ENCODE measurements around the gene TOR4A. TPM values are rescaled to one million over a fixed set of nuclear protein-coding genes. Genes with fewer than 3 reads are reported as not detected.

The TOR4A gene
- total RNA-seq, 2 donors from 2014 or later: 2.6 to 8.8 TPM

DNA sequence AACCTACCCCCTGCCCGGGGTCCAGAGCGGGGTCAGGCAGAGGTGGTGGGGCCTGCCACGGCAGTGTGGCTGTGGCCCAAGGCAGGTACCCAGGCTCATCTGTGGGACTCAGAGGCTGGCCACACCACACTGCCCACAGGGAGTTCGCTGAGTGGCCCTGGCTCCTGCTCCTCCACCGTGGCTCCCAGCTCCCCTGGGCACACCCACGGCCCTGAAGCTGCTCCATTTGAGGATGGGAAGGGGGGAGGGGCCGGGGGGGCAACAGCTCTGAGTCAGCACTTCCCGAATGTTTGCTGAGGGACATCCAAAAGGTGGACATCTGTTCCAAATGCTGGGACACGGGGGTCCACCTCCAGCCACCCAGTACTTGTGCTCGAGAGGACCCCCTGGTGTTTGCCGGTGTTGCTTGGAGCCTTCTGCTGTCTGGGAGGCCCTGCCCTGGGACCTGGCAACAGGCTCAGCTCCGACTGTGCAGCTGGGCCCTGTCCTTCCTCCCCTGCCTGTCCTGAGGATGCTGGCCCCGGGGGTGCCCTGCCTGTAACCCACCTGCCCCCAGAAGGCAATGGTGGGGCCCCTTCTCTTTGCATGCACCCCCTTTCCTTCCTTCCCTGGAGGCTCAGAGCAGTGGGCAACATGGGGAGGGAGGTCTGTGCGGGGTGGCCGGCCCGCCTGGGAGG, 27.0 kb downstream of the TOR4A start:
- Mint-ChIP-seq H3K9me3 (no peaks in the 10 kb centered on the region), H3K27ac (no peak overlapping the region), H3K36me3 (no peaks in the 10 kb centered on the region)
- DNase-seq (ENCODE audit: low spot score in 2 of 2): no peak
- no peak for ATAC-seq

DNA sequence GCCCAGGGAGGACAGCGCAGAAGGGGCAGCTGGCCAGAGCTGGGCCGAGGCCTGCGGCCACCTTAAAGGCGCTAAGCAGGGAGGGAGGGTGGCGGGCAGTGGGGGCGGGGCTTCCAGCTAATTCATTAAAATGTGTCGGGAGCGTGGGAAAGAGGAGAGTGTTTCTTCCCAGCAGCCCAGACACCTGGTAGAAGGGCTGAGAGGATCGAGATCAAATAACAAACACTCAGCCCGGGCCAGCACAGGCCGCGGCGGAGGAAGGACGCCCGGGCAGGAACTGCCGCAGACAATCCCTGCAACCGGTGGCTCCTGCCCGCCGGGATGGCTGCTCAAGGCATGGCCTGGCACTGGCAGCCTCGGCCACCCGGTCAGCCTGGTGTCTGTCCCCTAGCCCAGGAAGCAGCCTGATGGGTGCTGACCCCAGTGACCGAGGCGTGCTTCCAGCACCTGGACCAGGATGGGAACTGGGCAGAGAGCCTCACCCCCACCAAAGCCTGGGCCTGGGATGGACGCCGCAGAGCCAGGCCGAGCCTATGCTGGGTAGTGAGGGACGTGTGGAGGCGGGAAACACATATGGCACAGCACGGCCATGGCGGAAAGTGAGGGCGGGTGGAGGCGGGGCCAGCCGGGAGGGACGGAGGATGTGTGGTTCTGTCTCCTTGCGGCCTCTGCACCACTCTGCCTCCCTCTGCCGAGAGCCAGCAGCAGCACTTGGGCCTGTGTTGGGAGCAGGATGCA, 27.7 kb downstream of the TOR4A start:
- H3K27ac Mint-ChIP-seq: no peak overlapping the region
- peak; percentile 42 to 60 for ATAC-seq
- H3K36me3 Mint-ChIP-seq: no peaks in the 10 kb centered on the region
- H3K9me3 Mint-ChIP-seq: no peaks in the 10 kb centered on the region
- peak in 1 of 2 donors; percentile 53 for DNase-seq (ENCODE audit: low spot score in 2 of 2)

DNA sequence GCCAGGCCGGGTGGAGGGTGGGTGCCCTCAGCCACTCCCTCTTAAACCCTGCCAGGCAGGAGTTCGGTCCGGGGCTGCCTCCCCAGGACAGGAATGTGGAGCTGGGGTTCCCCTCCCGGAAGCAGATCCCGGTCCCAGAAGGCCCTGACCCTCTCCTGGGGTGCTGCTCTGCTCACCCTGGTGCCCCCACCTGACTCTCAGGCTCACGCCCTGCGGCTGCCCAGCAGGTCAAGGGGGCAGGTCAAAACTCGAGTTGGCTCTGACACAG, 28.2 kb downstream of the TOR4A start:
- DNase-seq (ENCODE audit: low spot score in 2 of 2) (no peak), ATAC-seq (no peak)
- Mint-ChIP-seq H3K36me3 (no peaks in the 10 kb centered on the region), H3K9me3 (no peaks in the 10 kb centered on the region), H3K27ac (no peak overlapping the region)

DNA sequence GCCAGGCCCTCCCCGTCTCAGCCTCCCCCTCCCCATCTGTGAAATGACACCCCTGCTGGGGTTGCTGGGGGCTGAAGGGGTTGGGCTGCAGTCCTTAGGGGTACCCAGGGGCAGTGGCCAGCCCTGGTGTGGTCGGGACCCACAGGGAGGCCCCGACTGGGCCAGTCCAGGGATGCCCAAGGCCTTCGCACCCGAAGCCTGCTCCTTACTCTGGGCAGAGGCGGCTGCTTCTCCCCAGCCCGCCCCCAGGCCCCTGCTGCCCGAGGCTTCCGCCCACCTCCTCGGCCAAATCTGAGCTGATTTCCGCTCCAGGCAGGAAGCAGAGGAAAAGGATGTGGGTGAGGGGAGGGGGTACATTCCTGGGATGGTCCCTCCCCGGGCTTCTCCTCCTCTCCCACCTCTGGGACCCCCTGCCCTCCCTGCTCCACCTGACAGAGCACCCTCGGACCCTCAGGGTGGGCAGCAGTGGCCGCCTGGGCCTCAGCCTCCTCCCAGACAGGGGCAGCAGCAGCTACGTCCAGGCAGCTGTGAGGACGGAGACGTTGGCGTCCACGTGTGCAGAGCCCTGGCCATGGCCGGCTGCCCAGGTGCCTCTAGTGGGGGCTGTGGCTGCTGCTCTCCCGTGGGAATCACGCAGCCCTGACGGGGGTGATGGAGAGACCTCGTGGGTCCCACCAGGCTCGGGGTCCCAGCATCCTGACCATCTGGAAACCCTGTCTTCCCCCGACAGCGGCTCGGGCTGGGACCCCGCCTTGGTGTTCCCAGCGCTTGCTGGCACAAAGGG, 28.7 kb downstream of the TOR4A start:
- DNase-seq (ENCODE audit: low spot score in 2 of 2): no peak
- ATAC-seq: no peak
- Mint-ChIP-seq H3K36me3 (no peaks in the 10 kb centered on the region), H3K9me3 (no peaks in the 10 kb centered on the region), H3K27ac (no peak overlapping the region)

DNA sequence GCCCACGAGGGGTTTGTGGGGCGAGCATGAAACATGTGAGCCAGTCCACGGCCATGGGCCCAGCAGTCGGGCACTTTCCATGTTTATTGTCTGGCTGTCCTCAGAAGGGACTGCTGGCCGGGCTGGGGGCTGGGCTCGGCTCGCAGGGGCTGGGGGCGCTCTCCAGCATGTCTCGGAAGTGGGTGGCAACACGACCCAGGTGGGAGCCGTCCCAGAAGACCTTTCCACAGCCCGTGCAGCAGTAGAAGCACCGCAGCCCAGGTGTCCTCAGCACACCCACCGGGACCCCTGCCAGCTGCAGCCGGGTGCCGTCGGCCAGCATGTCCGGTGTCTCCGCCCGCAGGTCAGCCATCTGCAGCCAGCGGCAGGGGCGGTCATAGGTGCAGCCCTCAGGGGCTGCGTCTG, 29.3 kb downstream of the TOR4A start:
- DNase-seq (ENCODE audit: low spot score in 2 of 2) (no peak), ATAC-seq (no peak)
- Mint-ChIP-seq H3K27ac (no peak overlapping the region), H3K9me3 (no peaks in the 10 kb centered on the region), H3K36me3 (no peaks in the 10 kb centered on the region)

DNA sequence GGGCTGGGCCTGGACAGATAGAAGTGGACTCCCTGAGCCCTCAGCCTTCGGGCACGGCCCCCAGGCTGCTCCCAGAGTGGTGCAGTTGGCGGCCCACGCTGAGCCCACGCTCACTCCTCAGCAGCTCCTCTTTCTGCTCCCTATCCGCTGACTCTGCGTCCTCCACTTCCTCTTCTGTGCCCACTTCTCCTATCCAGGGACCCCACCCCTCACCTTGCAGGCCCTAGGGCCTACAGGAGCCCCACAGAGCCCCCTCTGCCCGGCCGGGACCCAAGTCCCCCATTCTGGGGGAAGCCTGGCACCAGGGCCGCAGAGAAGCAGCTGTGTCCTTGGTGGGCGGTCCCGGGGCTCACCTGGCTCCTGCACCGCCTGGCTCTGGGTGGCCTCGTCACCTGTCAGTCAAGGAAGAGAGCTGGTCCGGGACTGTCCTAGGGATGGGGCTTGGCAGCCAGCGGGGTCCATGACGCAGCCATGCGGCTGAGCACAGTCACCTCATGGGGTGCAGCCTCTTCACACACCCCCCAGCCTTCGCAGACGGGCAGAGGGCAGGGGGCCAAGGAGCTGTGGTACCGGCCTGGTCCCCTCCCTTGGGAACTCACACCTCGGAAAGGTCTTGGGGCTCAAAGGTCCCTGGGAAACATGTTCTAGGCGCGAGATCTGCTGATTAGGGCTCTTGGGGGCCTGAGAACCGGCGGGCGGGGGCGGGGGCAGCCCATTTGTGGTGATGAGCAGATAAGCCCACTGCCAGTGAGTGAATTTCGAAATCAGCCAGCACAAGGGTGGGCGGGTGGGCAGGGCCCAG, 29.9 kb downstream of the TOR4A start:
- ATAC-seq (no peak), DNase-seq (ENCODE audit: low spot score in 2 of 2) (no peak)
- Mint-ChIP-seq H3K27ac (no peak overlapping the region), H3K36me3 (no peaks in the 10 kb centered on the region), H3K9me3 (no peaks in the 10 kb centered on the region)

DNA sequence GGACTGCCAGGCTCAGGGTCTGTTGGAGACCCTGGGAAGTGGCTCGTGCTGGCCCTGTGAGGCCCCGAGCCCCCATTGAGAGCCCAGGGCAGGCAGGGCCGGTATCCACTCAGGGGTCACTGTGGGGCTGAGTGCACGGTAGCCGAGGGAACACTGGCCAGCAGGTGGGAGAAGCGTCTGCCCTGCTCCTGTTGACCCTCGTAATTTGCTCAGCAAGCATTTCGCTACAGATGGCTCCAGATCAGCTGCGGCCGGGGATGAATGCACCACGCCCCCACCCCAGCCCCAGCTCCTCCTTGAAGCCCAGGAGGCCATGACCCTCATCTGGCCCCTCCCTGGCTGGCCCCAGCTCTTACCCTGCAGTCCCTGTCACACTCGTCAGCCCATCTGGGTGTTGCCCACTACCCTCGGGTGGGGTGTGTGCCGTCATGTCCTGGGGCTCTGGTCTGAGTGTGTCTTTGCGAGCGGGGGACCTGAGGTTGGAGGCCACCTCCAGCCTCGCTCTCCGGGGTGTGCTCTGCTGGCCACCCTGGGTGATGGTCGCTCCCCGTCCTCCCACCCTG, 30.6 kb downstream of the TOR4A start:
- DNase-seq (ENCODE audit: low spot score in 2 of 2): no peak

DNA sequence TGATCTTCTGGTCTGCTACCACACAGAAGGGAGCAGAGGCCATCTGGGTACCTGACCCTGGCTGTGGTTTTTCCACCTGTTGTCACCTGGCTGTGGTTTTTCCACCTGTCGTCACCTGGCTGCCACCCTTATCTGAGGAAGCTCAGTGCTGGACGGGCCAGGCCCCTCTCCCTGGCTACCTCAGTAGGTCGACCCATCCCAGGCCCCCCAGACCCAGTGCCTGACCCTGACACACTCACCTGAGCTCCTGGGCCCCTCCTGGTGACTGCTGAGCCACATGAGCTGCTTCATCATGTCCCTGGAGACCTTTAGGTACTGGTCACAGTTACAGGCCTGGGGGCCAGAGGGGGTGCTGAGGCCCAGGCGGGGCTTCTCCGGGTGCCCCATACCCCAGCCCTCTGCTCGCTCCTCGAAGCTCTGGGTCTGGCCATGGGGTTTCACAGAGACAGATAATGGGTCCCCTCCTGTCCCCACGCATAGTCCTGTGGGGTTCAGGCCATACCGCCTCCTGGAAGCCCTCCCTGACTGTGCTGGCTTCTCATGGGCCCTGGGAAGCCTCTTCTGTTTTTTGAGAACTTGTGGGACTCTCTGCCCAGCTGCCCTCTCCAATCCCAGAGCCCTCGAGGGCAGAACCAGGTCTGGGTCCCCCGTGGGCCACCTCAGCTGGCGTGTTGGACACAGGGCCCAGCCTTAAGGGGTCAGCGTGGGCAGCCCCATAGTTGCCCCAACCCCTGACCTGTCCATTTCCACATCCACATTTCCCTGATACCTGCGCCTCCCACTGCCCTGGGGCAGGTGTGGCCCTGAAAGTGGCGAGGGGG, 32.1 kb downstream of the TOR4A start:
- no peak overlapping the region for H3K27ac Mint-ChIP-seq
- no peaks in the 10 kb centered on the region for H3K36me3 Mint-ChIP-seq
- no peak for DNase-seq (ENCODE audit: low spot score in 2 of 2)

More for the DNA sequence above, 30.6 kb downstream of the TOR4A start:
- Mint-ChIP-seq H3K9me3 (no peaks in the 10 kb centered on the region), H3K27ac (no peak overlapping the region), H3K36me3 (no peaks in the 10 kb centered on the region)
- ATAC-seq: no peak

DNA sequence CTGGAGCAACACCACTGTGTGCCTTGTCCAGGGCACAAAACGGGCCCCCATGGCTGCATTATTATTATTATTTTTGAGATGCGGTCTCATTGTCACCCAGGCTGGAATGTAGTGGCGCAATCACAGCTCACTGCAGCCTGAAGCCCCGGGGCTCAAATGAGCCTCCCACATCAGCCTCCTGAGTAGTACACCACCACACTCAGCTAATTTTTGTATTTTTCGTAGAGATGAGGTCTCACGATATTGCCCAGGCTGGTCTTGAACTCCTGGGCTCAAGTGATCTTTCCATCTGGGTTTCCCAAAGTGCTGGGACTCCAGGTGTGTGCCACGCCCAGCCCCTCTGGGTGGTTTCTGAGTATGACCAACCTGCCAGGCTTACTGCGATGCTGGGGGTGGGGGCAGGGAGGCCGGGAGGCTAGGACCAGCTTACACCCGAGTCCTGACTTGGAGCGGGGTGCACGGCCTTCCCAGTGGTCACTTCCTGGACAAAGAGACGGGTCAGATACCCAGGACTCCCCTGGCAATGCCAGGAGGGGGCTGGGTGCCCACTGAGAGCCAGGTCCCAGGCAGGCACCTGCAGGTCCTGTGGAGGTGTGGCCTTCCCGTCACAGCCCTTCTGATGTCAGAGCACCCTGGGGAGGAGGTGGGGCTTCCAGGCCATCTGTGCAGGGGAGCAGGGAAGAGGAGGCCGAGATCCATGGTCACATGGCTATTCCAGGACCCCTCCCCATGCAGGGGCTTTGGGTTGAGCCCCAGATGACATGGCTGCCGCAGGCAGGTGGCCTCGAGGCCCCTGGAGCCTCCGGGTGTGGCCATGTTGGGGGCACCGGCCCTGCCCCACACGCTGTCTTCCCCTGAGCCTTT, 32.9 kb downstream of the TOR4A start:
- ATAC-seq (no peak), DNase-seq (ENCODE audit: low spot score in 2 of 2) (no peak)
- no peaks in the 10 kb centered on the region for H3K36me3 Mint-ChIP-seq
- H3K27ac Mint-ChIP-seq: no peak overlapping the region
- no peaks in the 10 kb centered on the region for H3K9me3 Mint-ChIP-seq

More for the DNA sequence above, 32.1 kb downstream of the TOR4A start:
- H3K9me3 Mint-ChIP-seq: no peaks in the 10 kb centered on the region
- no peak for ATAC-seq

DNA sequence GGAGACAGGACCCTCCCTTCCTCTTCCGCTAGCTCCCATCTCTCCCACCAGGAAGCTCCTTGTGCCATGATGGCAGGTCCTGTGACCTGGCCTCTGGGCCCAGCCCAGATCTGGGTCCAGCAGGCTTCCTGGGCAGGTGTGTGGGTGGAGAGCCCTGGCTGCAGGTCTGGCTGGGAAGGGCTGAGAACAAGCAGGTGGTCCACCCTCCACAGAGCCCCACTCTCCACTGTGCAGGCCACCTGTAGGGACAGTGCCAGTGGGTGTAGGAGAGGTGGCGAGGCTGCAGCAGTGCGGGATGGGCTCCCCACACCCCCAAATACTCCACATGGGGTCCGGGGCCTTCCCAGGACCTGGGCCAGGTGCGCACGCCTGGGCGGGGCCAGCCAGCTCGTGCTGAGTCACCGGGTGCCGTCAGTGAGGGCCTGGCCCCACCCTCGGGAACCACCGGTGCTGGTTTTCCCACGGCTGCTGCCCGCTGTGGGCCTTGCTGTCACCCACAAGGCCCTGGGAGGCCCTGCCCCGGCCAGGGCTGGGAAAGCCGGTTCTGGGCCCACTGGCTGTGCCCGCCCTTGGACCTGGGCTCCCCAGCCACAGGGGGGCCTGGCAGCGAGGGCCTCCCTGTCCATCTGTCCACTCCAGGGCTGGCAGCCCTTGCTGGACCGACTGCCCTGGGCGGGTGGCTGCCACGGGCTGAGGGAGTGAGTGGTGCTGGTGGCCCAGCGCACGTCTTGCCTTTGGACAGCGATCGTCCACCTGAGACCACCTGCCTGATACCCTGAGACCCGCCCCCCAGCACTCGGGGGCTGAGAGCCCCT, 33.9 kb downstream of the TOR4A start:
- no peaks in the 10 kb centered on the region for H3K36me3 Mint-ChIP-seq
- ATAC-seq: no peak
- H3K27ac Mint-ChIP-seq: no peak overlapping the region
- DNase-seq (ENCODE audit: low spot score in 2 of 2): no peak
- H3K9me3 Mint-ChIP-seq: no peaks in the 10 kb centered on the region

DNA sequence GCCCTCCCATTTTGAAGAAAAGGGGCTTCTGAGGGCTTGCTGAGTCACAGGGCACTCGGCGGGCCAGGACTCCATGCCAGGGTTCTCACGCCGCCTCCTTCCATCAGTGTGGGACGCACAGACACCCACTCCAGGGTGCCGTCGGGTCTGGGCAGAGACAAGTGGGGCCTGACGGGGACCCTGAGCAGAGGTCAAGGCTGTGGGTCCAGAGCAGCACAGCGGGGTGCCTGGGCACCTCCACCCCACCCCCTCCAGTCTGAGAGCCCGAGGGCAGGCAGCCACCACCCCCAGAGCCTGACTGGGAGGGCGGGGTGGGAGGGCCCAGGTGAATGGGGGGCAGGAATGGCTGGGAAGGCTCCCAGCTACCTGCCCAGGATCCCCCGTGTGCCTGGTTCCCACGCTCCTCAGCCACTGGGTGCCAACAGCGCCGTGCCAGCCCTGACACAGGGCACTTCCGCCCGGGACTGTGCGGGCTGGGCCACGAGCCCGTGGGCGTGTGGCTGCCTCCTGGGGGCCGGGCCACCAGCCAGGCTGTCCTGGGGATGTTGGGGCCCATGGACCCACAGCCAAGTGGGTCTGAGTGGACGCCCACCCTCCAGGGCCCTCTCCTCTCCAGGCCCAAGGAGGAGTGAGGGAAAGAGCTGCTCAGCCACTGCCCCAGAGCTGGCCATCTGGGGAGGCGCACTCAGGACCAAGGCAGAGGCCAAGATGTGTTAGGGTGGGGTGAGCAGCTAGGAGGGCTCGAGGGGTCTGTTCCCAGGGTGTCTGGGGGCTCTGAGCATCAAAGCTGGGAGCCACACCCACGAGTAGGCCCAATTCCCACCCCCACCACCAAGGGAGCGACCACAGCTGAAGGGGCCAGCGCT, 34.7 kb downstream of the TOR4A start:
- H3K27ac Mint-ChIP-seq: no peak overlapping the region
- ATAC-seq (no peak), DNase-seq (ENCODE audit: low spot score in 2 of 2) (no peak)
- no peaks in the 10 kb centered on the region for H3K9me3 Mint-ChIP-seq
- no peaks in the 10 kb centered on the region for H3K36me3 Mint-ChIP-seq

DNA sequence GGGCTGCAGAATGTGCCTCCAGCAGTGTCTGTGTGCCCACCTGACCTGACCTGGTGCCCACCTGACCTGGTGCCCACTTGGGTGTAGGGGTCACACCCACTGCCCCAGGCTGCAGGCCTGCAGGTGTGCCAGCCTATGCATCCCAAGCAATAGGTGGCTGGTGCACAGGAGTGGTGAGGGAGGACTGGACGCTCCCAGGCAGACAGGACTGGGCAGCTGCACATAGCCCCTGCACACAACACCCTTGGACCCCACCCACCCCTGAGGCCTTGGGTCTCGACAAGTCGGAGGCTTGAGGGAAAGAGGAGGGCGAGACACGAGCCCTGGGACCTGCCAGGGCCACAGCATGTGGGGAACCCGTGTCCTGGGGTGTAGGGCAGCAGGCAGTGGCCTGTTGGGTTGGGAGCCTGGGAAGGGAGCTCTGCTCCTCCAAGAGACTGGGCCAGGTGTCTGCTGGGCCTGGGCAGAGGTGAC, 35.4 kb downstream of the TOR4A start:
- ATAC-seq: no peak

DNA sequence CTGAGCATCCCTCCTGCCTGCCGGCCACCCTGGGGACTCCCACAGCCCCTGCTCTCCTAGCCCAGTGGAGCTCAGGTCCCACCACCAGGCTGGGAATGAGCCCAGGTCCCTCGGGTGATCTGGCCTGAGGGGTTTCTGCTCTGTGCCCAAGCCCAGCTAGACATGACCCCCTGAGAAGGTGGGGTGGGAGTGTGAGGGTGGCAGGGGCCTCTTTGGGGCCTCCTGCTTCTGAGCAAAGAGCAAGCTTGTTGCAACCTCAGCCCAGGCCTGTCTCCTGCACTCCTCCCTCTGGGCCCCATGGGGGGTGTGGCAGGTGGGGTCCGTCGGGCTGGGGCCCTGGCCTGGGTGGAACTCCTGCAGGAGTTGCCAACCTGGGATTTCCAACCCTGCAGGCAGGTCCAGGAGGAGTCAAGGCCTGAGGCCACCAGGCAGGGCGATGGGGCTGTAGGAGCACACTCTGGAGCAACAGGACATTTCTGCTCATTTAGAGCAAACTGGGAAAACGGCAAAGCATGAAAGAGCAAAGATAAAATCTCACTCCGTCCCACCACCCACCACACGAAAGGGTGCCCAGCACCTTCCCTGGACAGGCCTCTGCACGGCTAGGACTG, 35.9 kb downstream of the TOR4A start:
- Mint-ChIP-seq H3K36me3 (no peaks in the 10 kb centered on the region), H3K9me3 (no peaks in the 10 kb centered on the region), H3K27ac (no peak overlapping the region)
- DNase-seq (ENCODE audit: low spot score in 2 of 2) (peak in 1 of 2 donors; percentile 45), ATAC-seq (no peak)

More for the DNA sequence above, 35.4 kb downstream of the TOR4A start:
- H3K27ac Mint-ChIP-seq: no peak overlapping the region
- no peaks in the 10 kb centered on the region for H3K36me3 Mint-ChIP-seq
- H3K9me3 Mint-ChIP-seq: no peaks in the 10 kb centered on the region
- no peak for DNase-seq (ENCODE audit: low spot score in 2 of 2)
